ENCODE measurements around the gene CHCHD6.
"Not testable (repeated sequence)": the region's sequence is repeated elsewhere in the genome, so short reads cannot be mapped to it uniquely, and the experiment has no call there.

CHCHD6 gene

DNA sequence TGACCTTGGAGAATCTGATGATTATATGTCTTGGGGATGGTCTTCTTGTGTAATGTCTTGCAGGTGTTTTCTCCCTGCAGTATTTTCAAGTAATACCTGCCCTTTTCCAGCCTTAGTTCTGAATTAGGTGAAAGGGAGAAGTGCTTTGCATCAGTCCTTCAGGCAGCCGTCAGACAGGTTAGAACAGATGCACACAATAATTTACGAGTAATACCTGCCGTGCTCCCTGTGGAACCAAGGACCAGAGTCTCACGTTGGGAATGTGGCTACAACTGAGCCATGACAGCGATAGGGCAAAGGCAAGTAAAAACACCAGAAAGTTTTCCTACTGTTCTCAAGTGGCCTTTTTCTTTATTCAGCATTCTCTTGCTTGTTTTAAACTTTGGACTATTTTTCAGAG, 69.1 kb downstream of the CHCHD6 start:
- no peak for DNase-seq

DNA sequence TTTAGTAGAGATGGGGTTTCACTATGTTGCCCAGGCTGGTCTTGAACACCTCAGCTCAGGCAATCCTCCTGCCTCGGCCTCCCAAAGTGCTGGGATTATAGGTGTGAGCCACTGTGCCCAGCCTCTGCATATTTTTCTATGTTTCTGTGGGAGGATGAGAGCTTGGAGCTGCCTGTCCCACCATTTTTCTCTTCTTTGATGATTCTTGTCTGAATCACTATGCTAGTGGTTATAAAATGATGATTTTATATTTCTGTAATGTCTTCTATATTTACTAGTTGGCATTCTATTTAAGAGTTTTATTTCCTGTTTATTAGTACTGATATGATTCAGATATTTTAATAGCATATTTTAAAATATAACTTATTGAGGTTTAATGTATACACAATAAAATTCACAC, 69.7 kb downstream of the CHCHD6 start:
- DNase-seq = no peak

- no peak for DNase-seq
These were observed 73.3 kb downstream of the CHCHD6 start for GRCh38 chr3:126777366-126777765.

- no peak for DNase-seq
These were observed 76.6 kb downstream of the CHCHD6 start for GRCh38 chr3:126780666-126781065.

DNA sequence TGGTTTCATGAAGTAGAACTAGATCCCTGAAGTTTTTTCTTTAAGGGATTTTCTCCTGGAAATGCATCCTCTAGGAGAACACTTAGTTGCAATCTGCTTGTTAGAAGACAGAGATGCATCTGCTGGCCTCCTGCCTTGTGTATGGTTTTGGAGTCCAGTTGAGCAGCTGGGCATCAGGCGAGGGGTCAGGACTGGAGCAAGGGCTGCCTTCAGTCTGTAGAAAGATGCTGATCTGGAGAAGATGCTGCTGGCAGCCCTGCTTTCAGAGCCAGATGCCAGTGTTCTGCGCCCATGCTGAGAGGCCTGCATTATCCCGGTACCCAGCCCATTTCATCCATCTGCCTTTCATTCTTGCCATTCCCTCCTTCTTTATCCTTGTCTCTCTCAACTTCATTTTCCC, 77.4 kb downstream of the CHCHD6 start:
- no peak for DNase-seq

GRCh38 chr3:126781889-126782491, 78.0 kb downstream of the CHCHD6 start:
- no peak for DNase-seq

DNA sequence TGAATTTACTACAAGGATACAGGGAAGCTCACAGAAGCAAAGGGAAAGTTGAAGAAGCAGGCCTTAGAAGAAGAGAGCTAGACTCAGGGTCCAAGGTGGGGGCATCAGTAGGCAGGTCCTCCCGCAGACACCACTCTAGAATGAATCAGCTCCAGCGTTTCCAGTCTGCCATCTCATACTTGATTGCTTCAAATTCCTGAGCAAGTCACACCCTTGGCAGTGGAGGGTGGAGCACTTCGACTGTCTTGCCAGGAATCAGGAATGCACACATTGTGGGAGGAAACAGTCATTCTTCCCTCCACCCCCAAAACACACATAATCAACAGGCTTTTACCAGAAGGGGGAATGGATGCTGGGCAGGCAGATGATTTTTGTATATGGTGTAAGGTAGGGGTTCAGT, 78.5 kb downstream of the CHCHD6 start:
- DNase-seq = peak; percentile 75

- DNase-seq = no peak
These were observed 80.2 kb downstream of the CHCHD6 start for GRCh38 chr3:126784254-126784653.

DNA sequence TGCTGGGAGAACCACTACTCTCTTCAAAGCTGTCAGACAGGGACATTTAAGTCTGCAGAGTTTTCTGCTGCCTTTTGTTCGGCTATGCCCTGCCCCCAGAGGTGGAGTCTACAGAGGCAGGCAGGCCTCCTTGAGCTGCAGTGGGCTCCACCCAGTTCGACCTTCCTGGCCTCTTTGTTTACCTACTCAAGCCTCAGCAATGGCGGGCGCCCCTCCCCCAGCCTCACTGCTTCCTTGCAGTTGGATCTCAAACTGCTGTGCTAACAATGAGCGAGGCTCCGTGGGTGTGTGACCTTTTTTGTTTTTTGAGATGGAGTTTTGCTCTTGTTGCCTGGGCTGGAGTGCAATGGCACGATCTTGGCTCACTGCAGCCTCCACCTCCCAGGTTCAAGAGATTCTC, 87.3 kb downstream of the CHCHD6 start:
- DNase-seq = not testable (repeated sequence)

DNA sequence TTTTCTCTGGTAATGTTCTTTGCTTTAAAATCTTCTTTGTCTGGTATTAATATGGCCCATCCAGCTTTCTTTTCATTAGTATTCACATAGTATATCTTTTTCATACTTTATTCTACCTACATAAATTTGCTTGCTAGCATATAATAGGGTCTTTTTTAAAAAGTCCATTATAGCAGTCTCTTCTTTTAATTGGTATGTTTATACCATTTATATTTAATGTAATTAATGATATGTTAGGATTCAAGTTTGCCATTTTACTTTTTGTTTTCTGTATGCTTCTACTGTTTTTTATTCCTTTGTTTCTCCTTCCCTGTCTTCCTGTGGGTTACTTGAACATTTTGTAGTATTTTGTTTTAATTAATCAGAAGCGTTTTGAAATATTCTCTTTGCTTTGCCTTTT, 89.0 kb downstream of the CHCHD6 start:
- DNase-seq = no peak

GRCh38 chr3:126797563-126797962, 93.5 kb downstream of the CHCHD6 start:
- DNase-seq = no peak

GRCh38 chr3:126798521-126798920, 94.5 kb downstream of the CHCHD6 start:
- no peak for DNase-seq

DNA sequence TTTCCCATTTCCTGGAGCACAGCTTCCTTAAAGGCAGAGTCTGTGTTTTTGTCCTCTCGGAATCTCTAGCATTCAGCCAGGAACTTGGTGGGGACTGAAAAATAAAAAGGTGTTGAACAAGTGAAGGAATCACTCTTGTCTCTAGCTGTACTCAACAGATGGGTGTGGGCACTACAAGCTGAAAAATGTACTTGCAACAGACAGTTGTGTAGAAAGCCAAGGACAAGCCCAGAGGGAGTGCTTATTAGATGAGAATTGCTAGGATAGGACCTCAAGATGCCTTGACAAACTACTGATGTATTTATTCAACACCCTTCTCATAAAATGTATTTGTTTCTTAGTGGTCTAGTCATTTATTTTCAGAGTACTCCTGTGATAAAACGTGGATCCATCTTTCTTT, 95.1 kb downstream of the CHCHD6 start:
- no peak for DNase-seq

DNA sequence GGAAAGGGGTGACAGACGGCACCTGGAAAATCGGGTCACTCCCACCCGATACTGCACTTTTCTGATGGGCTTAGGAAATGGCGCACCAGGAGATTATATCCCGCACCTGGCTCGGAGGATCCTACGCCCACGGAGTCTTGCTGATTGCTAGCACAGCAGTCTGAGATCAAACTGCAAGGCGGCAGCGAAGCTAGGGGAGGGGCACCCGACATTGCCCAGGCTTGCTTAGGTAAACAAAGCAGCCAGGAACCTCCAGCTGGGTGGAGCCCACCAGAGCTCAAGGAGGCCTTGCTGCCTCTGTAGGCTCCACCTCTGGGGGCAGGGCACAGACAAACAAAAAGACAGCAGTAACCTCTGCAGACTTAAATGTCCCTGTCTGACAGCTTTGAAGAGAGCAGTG, 97.3 kb downstream of the CHCHD6 start:
- not testable (repeated sequence) for DNase-seq

GRCh38 chr3:126807795-126808194, 103.8 kb downstream of the CHCHD6 start:
- no peak for DNase-seq

GRCh38 chr3:126811530-126811929, 107.5 kb downstream of the CHCHD6 start:
- DNase-seq = no peak

GRCh38 chr3:126816298-126816697, 112.3 kb downstream of the CHCHD6 start:
- no peak for DNase-seq

- DNase-seq = no peak
These were observed 113.1 kb downstream of the CHCHD6 start for GRCh38 chr3:126816986-126817777.

DNA sequence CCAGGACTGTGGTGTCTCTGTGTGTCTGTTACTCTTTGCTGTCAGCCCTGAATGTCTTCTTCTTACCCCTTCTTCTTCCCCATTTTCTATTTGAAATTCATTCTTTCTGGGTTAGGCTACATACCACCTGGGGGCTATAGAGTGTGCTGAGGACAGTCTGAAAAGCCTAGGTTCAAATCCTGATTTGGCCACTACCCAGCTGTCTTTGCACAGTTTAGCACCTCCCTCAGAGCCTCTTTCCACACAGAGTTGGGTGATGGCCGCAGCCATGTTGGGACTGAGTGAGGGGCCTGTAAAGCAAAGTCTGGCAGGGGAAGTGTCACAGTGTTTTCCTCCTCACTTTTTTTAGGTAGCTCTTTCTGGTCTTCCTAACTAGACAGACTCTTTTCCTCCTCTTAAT, 113.7 kb downstream of the CHCHD6 start:
- DNase-seq = no peak

GRCh38 chr3:126818400-126819095, 114.5 kb downstream of the CHCHD6 start:
- DNase-seq = no peak

DNA sequence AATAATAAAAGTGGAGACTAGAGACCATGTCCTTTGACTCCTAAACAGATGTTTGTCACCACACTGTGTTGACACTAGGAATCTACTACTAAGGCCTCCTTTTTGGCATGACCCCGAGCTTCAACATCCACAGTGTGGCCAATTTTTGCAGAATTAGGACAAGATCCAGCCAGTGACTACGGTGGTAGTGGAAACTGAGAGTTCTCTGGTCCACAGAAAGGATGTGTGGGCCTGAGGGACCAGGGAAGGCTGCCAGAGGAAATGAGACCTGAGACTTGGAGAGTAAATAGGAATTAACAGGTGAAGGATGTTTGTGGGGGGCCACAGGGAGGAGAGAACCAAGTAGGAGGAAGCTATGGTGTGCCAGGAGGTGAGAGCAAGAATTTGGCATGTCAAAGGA, 122.7 kb downstream of the CHCHD6 start:
- no peak for DNase-seq

DNA sequence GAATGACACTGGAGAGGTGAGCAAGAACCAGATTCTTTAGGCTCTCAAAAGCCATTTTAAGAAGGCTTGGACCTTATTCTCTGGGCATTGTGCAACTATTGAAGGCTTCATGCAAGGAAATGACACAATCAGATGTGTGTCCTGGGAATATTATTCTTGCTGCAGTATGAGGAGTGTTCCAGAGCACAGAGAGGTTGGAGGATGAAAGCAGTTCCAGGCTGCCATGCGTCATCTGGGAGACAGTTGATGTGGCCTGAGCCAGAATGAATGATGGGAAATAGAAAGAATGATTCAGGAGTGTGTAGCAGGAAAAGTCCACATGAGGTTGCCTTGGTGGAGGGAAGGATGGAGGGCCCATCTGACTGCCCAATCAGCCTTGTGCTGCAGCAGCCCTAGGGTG, 123.1 kb downstream of the CHCHD6 start:
- DNase-seq = no peak

GRCh38 chr3:126828306-126828705, 124.3 kb downstream of the CHCHD6 start:
- DNase-seq = no peak

GRCh38 chr3:126832933-126833332, 128.9 kb downstream of the CHCHD6 start:
- no peak for DNase-seq
